GM21528 (cell line): Measurements from ENCODE around the gene RNF112.
A peak's percentile ranks its signal among the peaks of the same experiment; 100 is the strongest.

Experiments used
- ATAC-seq: cut with Tn5 transposase; IDR thresholded peaks from one replicate; pipeline ENCODE4 v1.9.1; 2021; ENCODE audit warnings: mild to moderate bottlenecking, moderate library complexity; ENCODE audit not compliant: unreplicated experiment, low FRiP score

The RNF112 gene

DNA sequence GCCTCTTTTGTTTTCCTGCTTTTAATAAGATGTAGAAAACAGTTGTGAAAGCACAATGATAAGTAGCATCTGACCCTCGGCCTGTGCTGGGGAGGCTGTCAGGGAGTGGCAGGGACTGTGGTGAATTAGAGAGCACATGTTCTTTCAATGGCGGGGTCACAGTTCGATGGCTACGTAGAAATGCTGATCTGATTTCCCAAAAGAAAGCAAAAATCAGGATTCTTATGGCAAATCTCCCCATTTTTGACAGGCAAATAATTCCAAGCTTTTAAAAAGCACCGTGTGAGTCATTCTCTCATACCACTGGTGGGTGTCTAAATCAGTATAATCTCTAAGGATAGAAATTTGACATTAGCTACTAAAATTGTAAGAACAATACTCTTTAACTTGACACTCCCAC, 36.9 kb upstream of the RNF112 start:
- ATAC-seq = no peak

DNA sequence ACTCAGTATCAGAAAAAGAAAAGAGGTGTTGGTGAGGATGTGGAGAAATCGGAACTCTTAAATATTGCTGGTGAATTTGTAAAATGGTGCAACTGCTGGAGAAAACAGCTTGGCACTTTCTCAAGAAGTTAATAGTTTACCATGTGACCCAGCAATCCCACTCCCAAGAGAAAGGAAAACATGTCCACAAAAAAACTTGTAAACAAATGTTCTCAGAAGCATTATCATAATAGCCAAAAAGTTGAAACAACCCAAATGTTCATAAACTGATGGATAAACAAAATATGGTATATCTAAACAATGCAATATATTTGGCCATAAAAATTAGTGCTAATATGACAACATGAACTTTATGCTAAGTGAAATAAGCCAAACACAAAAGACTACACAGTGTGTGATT, 35.3 kb upstream of the RNF112 start:
- no peak for ATAC-seq

DNA sequence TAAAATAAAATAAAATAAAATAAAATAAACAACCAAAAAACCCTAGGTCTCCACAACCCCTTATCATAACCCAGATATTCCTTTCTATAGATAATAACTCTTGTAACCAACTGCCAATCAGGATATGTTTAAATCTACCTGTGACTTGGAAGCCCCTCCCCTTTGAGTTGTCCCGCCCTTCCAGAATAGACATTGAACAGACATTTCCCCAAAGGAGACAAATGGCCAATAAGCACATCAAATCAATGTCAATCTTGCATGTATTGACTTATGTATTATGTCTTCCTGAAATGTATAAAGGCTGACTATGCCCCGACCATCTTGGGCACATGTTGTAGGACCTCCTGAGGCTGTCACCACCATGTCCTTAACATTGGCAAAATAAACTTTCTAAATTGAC, 34.2 kb upstream of the RNF112 start:
- no peak for ATAC-seq

DNA sequence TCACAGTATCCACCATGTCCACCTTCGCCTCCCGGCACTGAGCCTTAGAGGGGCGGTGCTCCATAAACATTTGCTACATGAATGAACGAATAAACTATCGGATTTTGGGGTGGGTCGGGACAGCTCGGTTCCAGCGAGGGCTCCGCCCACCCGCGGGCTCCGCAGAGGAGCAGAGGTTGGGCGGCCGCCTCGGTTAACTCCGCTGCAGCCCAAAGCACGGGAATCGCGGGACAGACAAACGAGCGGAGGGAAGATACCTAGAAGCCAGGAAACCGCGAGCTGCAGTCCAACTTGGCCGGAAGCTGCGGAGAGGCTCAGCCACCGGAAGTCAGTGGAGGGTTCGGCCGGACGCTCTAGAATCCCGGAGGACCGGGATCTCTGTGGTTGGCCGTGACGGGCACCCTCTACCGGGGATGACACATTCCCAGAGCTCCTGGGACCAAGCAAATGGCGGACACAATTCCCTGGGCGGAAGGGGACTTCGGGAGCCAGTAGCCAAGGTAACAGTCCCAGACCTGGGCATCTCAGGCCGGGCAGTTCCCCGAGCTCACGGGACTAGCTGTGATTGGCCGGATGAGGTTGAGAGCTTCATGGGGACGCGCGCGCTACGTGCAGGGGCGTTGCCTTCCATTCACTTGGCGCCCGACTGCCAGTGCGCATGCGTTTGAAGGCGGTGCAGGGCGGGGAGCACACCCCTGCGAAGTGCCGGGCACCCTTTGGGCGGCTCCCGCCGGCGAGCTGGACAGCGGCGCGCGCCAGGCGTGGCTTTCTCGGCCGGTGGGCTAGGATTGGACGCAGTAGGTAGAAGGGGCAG, 33.2 kb upstream of the RNF112 start:
- peak; percentile 92 for ATAC-seq

DNA sequence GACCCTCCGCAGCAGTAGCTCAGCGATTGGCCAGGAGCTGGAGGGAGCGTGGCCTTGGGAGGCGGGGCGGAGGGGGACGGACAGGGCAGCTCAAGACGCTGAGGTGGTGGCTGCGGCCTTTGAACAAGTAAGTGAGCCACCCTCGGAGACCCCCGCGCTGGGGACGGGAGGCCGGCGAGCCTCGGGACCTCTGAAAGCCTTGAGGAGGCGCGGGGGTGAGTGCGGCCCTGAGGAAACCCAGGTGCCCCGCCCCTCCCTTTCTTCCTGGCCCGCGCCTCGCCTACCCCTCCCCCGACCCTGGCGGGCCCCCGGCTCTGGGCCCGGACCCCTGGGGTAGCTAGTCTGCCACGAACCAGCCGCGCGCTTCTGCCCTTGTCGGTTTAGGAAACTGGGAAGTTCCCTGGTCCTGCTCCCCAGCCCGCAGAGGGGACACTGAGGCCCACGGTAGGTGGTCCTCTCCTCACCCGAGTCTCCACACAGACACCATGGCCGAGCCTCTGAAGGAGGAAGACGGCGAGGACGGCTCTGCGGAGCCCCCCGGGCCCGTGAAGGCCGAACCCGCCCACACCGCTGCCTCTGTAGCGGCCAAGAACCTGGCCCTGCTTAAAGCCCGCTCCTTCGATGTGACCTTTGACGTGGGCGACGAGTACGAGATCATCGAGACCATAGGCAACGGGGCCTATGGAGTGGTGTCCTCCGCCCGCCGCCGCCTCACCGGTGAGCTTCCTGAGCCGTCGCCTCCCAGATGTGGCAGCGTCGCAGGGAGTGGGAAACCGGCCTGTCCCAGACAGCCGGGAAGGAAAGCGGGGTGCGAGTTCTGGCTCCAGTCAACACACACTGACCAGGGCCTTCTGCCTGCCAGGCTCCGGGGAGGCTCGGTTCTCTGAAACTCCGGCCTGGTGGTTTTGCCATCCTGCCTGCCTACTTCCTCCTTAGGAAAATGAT, 32.3 kb upstream of the RNF112 start, which contains the start of gene MAPK7:
Gene MAPK7, plus strand, starts transcription at position 83 of the 945 bp plus-strand sequence. Its CDS starts 403 bp downstream, at position 486.
- peak; percentile 11 for ATAC-seq

DNA sequence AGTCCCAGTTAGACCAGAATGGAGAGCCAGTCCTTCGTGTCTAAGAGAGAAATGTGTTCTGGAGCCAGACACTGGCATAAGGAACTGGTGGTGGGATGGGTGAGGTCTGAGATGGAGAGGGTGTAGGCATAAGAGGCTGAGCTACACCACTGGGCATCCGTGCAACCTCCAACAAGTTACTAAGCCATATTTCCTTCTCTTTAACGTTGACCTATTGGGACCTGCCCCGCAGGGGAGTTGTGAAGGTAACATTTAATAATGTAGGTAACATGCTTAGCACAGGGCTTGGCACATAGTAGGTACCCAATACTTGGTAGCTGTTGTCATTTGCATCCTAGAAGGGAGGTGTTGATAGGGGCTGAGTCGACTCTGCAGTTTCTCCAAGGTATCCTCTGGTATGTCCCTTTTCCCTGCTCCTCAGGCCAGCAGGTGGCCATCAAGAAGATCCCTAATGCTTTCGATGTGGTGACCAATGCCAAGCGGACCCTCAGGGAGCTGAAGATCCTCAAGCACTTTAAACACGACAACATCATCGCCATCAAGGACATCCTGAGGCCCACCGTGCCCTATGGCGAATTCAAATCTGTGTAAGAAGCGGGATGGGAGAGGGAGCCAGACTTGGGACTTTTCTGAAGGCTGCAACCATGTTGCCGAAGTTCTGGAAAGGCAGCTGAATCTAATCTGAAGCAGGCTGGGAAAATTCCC, 31.5 kb upstream of the RNF112 start:
- ATAC-seq = no peak

DNA sequence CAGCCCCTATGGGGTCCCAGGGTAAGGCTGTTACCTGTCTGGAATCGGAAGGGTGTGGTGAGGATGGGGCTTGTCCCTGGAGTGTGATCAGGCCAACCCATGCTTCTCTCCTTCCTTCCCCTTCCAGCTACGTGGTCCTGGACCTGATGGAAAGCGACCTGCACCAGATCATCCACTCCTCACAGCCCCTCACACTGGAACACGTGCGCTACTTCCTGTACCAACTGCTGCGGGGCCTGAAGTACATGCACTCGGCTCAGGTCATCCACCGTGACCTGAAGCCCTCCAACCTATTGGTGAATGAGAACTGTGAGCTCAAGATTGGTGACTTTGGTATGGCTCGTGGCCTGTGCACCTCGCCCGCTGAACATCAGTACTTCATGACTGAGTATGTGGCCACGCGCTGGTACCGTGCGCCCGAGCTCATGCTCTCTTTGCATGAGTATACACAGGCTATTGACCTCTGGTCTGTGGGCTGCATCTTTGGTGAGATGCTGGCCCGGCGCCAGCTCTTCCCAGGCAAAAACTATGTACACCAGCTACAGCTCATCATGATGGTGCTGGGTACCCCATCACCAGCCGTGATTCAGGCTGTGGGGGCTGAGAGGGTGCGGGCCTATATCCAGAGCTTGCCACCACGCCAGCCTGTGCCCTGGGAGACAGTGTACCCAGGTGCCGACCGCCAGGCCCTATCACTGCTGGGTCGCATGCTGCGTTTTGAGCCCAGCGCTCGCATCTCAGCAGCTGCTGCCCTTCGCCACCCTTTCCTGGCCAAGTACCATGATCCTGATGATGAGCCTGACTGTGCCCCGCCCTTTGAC, 30.3 kb upstream of the RNF112 start:
- ATAC-seq = no peak

DNA sequence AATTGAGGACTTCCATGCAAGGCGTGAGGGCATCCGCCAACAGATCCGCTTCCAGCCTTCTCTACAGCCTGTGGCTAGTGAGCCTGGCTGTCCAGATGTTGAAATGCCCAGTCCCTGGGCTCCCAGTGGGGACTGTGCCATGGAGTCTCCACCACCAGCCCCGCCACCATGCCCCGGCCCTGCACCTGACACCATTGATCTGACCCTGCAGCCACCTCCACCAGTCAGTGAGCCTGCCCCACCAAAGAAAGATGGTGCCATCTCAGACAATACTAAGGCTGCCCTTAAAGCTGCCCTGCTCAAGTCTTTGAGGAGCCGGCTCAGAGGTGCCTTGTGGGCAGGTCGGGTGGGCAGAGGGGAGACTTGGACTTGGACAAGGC, 29.7 kb upstream of the RNF112 start:
- ATAC-seq = no peak

DNA sequence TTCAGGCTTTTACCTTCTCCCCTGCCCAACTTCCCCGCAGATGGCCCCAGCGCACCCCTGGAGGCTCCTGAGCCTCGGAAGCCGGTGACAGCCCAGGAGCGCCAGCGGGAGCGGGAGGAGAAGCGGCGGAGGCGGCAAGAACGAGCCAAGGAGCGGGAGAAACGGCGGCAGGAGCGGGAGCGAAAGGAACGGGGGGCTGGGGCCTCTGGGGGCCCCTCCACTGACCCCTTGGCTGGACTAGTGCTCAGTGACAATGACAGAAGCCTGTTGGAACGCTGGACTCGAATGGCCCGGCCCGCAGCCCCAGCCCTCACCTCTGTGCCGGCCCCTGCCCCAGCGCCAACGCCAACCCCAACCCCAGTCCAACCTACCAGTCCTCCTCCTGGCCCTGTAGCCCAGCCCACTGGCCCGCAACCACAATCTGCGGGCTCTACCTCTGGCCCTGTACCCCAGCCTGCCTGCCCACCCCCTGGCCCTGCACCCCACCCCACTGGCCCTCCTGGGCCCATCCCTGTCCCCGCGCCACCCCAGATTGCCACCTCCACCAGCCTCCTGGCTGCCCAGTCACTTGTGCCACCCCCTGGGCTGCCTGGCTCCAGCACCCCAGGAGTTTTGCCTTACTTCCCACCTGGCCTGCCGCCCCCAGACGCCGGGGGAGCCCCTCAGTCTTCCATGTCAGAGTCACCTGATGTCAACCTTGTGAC, 29.1 kb upstream of the RNF112 start:
- no peak for ATAC-seq

DNA sequence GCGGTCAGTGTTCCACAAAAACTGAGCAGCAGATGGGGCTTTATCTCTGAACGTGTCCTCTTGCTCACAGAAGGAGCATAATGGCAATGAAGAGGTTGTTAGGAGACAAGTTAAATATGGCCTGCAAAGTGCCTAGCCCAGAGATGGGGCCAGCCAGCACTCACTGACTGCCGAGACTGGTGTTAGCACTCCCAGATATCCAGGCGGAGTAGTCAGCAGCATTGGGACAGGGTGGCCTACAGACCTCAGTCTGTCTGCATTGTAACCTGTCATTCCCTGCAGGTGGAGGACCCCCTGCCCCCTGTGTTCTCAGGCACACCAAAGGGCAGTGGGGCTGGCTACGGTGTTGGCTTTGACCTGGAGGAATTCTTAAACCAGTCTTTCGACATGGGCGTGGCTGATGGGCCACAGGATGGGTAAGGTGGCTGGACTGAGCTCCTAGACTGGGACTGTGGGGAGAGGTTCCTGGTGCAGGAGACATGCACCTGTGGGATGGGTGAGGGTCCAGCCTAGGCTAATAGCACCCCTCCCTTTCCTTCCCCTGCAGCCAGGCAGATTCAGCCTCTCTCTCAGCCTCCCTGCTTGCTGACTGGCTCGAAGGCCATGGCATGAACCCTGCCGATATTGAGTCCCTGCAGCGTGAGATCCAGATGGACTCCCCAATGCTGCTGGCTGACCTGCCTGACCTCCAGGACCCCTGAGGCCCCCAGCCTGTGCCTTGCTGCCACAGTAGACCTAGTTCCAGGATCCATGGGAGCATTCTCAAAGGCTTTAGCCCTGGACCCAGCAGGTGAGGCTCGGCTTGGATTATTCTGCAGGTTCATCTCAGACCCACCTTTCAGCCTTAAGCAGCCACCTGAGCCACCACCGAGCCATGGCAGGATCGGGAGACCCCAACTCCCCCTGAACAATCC, 28.2 kb upstream of the RNF112 start:
- ATAC-seq = no peak

DNA sequence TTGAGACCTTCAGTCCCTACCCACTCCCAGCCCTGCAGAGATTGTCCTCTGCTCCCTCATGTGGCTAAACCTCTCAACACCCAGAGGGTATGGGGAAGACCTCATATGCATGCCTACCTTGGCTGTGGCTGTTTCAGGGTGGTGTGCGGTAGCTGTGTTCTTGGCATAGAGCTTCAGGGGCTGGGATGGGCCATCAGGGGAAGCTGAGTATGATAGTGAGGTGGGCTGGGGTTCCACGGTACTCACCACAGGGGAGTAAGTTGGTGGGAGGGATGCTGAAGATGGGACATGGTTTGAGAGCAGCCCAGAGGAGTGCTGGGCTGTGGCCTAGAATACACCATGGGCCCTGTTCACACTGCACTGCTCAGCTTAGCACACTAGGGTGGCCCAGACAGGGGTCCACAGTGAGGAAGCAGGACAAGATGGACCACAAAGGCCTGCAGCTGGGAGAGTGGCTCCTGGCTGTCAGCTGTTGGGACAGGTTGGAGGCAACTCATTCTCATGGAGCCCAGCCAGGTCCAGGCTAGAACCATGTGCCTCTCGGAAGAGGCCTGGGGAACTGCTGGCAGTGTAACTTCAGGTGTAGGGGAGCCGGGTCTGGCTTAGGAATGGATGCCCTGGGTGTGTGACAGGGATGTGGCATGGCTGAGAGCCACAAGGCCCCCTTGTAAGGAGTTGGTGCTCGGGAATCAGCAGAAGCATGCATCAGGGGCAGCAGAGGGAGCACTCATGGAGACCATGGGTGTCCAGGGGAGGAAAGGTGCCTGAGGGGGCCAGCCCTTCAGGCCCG, 27.2 kb upstream of the RNF112 start:
- no peak for ATAC-seq

DNA sequence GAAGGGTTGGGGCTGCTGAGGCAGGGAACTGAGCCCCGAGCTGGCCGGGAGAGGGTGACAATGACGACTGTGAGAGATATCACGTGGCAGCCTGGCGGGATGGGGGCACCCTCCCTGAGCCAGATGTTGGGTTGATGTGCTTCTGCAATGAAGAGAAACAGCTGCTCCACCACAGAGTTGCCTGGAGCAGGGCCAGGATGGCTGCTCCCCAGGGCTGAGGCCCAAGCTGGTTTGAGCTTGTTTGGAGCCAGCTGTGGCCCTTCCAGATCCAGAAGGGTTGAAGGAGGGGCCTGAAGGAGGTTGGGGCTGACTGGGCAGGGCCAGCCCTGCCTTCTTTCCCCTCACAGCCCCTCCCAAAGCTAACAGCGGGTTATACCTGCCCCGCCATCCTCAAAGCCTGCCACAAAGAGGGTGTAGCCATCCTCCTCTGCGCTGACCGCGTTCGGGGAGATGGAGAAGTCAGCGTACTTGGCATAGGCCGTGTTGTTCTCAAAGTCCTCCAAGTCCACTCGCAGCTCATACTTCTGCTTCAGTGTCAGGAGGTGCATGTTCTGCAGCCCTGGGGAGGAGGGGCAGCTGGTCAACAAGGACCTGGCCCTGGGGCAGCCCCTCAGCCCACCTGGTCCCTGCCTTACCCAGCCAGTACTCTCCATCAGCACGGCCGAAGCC, 26.2 kb upstream of the RNF112 start:
- ATAC-seq = no peak

DNA sequence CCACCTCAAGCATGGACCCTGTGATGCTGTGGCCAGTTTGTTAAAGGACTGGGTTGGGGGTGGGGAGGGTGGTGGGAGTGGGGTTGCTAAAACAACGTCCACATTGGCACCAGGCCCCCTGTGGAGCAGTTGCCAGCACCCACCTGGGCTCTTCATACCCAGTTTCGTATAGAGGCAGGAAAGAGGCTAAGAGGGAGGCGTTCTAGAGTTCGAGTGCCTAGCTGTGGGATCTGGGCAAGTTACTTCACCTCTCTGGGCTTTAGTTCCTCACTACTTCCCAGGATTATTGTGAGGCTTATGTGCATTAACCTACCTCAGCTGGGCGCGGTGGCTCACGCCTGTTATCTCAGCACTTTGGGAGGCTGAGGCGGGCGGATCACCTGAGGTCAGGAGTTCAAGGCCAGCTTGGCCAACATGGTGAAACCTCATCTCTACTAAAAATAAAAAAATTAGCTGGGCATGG, 25.5 kb upstream of the RNF112 start:
- ATAC-seq = no peak

DNA sequence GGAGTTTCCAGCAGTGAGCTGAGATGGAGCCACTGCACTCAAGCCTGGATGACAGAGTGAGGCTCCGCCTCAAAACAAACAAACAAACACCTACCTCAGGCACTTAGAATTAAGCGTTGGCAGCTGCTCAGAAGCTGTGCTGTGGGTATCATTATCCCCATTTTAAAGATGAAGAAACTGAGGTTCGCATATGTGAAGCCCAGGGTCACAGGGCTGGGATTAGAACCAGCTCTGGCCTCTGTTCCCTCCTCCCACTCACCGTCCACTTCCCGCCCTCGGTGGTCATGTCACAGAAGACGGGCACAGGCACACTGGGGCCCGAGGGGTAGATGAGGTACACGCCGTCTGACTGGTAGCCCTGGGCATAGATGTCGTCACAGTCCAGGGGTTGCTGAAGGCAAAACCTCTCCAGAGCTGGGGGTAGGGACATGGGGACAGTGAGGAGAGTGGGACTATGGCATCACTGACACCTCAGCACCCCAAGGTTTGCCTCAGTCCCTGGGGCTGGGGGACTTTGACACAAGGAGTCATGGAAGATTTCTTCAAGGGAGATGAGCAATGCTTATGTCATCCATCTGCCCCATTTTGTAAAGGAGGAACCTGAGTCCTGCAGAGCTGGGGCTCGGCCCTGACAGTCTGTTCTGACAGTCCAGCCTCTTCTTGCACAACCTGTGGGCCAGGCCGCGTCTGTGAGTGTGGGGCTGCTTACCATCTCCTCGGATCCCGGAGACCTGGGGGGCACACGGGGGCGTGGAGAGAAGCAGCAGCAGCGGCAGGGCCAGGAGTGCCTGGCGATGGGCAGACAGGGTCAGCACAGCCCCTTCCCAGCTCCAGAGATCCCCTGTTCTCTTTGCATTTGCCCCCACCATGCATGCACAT, 24.7 kb upstream of the RNF112 start:
- no peak for ATAC-seq

DNA sequence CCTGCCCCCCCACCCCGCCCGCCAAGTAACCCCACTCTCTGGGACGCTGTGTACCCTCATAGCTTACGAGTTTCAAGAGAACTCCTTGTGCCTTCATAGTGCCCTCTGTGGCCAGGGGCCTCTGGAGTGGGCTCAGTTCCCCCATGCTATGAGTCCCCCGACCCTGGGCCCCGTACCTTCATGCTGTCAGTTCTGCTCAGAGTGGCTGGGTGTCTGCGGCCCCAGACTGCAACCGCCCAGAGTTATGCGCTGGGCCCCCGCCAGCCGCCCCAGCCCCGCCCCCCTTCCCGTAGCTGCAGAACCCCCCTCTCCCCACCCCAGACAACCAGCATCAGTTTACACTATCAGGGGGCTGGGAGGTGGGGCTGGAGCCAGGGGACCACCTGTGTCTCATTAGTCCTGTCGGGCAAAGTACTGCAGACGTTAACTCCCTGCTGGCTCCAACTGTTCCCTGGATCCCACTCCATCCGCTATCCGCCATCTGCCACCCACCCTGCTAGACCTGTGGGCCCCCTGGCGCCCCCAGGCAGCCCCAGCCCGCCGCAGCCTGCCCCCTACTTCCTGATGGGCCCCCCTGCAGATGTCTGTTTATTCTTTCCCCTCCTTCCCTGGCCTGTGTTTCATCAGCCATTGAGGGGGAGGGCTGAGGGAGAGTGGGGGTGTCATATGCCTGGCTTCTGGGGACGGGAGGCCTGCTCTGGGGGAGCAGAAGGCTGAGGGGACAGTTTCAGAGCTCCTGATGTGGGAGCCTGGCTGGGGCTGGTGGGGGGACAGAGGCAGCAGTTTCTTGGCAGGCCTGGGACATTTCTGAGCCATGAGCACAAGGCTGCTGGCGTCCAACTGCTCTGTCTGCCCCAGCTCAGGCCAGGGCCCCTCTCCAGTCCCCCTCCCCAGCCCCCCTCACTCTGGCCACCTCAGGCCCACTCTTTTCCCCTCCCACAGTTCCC, 23.8 kb upstream of the RNF112 start, which contains the start of gene MFAP4:
Gene MFAP4, minus strand, starts transcription at position 217 of the 947 bp plus-strand sequence. Its CDS starts 35 bp downstream, at position 182.
- ATAC-seq = no peak
